Endothelial cell (in vitro differentiated cells): ENCODE results near the gene CDON. TPM values are rescaled to one million over a fixed set of nuclear protein-coding genes. Genes with fewer than 3 reads are reported as not detected.

Experiments used
- DNase-seq: peaks from one replicate; pipeline ENCODE4 v3.0.0; 2021; ENCODE audit warnings: low spot score
- H3K27ac Mint-ChIP-seq: one replicate; pipeline ENCODE4 v1.8.0; 2021; ENCODE audit warnings: mixed read lengths, inconsistent platforms; ENCODE audit not compliant: unreplicated experiment
- H3K27me3 Mint-ChIP-seq: one replicate; pipeline ENCODE4 v1.8.0; 2021; ENCODE audit warnings: mild to moderate bottlenecking, moderate library complexity, mixed read lengths, inconsistent platforms; ENCODE audit not compliant: unreplicated experiment
- H3K36me3 Mint-ChIP-seq: one replicate; pipeline ENCODE4 v1.8.0; 2021; ENCODE audit warnings: mild to moderate bottlenecking, low read depth, mixed read lengths, inconsistent platforms; ENCODE audit not compliant: unreplicated experiment
- H3K4me1 Mint-ChIP-seq: one replicate; pipeline ENCODE4 v1.8.0; 2021; ENCODE audit warnings: mild to moderate bottlenecking, mixed read lengths, inconsistent platforms; ENCODE audit not compliant: unreplicated experiment
- H3K4me3 Mint-ChIP-seq: one replicate; pipeline ENCODE4 v1.8.0; 2021; ENCODE audit warnings: mild to moderate bottlenecking, mixed read lengths, inconsistent platforms; ENCODE audit not compliant: unreplicated experiment
- H3K9me3 Mint-ChIP-seq: one replicate; pipeline ENCODE4 v1.8.0; 2021; ENCODE audit warnings: mixed read lengths, inconsistent platforms; ENCODE audit not compliant: unreplicated experiment
- total RNA-seq: library from RNA; stranded (reverse); fragmentation: NEBNext Ultra II Directional; extraction: Animal tissue kit (Norgen Biotek cat#: 25700); gene quantifications from one replicate; pipeline ENCODE4 v1.2.1, GENCODE V29; 2021; ENCODE audit not compliant: unreplicated experiment
- TF ChIP-seq, protein P1 (sequence below): fragments of 200-600 bp; sonication (generic); IDR thresholded peaks from one replicate; pipeline ENCODE4 v1.5.0; 2021; ENCODE audit warnings: antibody characterized with exemption; ENCODE audit not compliant: unreplicated experiment

CDON gene
- total RNA-seq, 1 donor from 2014 or later = 25.2 TPM

DNA sequence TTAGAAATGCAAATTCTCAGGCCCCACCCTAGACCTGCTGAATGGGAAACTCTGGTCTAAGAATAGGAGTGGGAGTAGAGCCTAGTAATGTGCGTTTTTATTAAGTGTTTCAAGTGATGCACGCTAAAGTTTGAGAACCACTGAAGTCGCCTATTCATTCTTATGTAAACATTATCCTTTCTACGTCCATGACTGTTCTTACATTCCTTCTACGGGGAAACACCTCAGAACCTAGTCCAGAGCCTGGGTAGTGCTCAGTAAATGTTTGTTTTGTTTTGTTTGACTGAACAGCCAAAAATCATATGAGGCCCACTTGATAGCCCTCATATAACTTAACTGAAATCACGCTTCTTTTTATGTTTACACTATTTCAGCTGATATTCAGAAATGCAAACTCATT, 87.0 kb downstream of the CDON start:
- H3K36me3 Mint-ChIP-seq = peaks cover 3% of the 10 kb centered on the region

DNA sequence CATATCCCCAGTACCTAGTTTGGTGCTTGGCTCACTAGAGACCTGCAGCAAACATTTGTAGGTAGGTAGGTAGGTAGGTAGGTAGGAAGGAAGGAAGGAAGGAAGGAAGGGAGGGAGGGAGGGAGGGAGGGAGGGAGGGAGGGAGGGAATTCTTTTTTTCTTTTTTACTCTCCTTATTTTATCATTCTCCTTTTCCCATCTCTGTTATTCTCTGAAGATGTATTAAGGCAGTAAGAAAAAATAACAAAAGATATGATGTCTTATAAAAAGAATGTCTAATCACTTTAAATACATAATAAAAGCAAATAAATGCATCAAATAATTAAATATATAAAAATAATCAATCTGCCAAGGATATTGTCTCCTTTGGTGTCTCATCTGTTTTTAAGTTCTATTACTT, 88.4 kb downstream of the CDON start:
- Mint-ChIP-seq H3K36me3 (peaks cover 3% of the 10 kb centered on the region), H3K9me3 (no peaks in the 10 kb centered on the region), H3K4me3 (no peak overlapping the region), H3K27me3 (no peaks in the 10 kb centered on the region), H3K27ac (no peak overlapping the region), H3K4me1 (no peaks in the 10 kb centered on the region)
- TF ChIP-seq, protein P1, sequence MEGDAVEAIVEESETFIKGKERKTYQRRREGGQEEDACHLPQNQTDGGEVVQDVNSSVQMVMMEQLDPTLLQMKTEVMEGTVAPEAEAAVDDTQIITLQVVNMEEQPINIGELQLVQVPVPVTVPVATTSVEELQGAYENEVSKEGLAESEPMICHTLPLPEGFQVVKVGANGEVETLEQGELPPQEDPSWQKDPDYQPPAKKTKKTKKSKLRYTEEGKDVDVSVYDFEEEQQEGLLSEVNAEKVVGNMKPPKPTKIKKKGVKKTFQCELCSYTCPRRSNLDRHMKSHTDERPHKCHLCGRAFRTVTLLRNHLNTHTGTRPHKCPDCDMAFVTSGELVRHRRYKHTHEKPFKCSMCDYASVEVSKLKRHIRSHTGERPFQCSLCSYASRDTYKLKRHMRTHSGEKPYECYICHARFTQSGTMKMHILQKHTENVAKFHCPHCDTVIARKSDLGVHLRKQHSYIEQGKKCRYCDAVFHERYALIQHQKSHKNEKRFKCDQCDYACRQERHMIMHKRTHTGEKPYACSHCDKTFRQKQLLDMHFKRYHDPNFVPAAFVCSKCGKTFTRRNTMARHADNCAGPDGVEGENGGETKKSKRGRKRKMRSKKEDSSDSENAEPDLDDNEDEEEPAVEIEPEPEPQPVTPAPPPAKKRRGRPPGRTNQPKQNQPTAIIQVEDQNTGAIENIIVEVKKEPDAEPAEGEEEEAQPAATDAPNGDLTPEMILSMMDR = no peak
- DNase-seq = no peak

More for the DNA sequence above, 87.0 kb downstream of the CDON start:
- Mint-ChIP-seq H3K4me1 (peaks cover 2% of the 10 kb centered on the region), H3K27me3 (no peaks in the 10 kb centered on the region), H3K4me3 (no peak overlapping the region), H3K9me3 (no peaks in the 10 kb centered on the region), H3K27ac (no peak overlapping the region)
- DNase-seq = no peak
- TF ChIP-seq, protein P1 = no peak

DNA sequence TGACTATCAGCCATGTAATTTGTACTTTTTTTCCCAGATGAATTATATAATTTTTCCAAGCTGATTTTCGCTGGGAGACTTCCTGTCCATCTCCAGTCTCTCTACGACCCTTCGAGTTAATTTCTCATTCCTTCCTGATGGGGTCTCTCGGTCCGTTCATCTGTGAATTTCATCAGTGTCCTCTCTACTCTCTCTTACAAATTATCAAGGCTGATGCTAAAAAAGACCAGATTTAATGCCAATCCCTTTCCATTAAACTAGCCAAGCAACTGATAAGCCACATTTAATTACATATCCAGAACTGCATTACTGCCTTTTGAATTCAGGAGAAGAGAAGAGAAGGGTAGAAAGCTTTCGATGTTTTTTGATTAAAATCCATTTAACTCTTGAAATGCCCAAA, 91.0 kb downstream of the CDON start:
- H3K36me3 Mint-ChIP-seq = peaks cover 3% of the 10 kb centered on the region
- H3K27ac Mint-ChIP-seq = no peak overlapping the region
- H3K9me3 Mint-ChIP-seq = no peaks in the 10 kb centered on the region
- H3K4me3 Mint-ChIP-seq = no peak overlapping the region
- DNase-seq = no peak
- TF ChIP-seq, protein P1 = no peak
- no peaks in the 10 kb centered on the region for H3K27me3 Mint-ChIP-seq
- H3K4me1 Mint-ChIP-seq = peaks cover 10% of the 10 kb centered on the region

DNA sequence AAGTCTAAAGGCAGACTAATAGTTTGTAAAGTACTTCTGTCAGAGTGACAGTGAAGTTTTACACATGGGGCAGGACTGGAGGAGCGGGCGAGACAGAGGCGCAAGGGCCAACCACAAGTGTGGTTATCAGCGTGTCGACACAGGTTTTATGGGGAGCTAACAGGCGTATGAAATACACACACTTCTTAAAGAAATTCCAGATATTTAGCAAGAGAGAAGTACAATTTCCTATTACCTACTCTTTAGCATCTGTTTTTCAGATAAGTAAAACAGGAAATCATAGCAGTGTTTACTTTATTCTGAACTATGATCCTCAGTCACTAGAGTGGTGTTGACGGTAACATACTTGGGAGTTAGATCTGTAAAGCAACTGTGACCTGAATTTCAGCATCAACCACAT, 94.3 kb downstream of the CDON start:
- H3K36me3 Mint-ChIP-seq = peaks cover 9% of the 10 kb centered on the region
- no peaks in the 10 kb centered on the region for H3K27me3 Mint-ChIP-seq
- TF ChIP-seq, protein P1 = no peak
- no peak overlapping the region for H3K27ac Mint-ChIP-seq
- H3K9me3 Mint-ChIP-seq = no peaks in the 10 kb centered on the region
- no peak overlapping the region for H3K4me3 Mint-ChIP-seq
- no peak for DNase-seq
- H3K4me1 Mint-ChIP-seq = peaks cover 13% of the 10 kb centered on the region

DNA sequence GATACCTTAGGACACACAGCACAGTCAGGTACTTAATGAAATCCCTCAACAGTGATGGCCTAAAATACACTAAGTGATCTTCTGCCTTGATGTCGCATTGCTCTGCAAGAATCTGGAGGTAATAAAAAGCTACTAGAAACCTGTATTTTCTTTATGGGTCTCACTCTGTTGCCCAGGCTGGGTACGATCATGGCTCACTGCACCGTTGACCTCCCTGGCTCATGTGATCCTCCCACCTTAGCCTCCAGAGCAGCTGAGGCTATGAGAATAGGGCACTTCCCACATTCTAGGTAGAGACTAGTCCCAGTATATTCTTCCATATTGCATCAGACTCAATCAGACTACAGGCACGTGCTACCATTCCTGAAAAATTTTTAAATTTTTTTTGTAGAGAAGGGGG, 95.2 kb downstream of the CDON start:
- Mint-ChIP-seq H3K36me3 (peaks cover 16% of the 10 kb centered on the region), H3K27ac (no peak overlapping the region), H3K4me1 (peaks cover 13% of the 10 kb centered on the region), H3K4me3 (no peak overlapping the region), H3K9me3 (no peaks in the 10 kb centered on the region), H3K27me3 (no peaks in the 10 kb centered on the region)
- DNase-seq = no peak
- TF ChIP-seq, protein P1 = no peak
